Measurements from ENCODE around the gene LSM14A. TPM values are rescaled to one million over a fixed set of nuclear protein-coding genes. Genes with fewer than 3 reads are reported as not detected.
"Not testable (repeated sequence)": the region's sequence is repeated elsewhere in the genome, so short reads cannot be mapped to it uniquely, and the experiment has no call there.

LSM14A gene
- total RNA-seq, 3 donors from 2014 or later = 72.5 to 111 (median 85.6) TPM

GRCh38 chr19:34244611-34245299, 72.5 kb downstream of the LSM14A start:
- Histone ChIP-seq H3K4me1 (ENCODE audit: low read depth) (no peaks in the 10 kb centered on the region), H3K4me3 (no peak overlapping the region), H3K9me3 (no peaks in the 10 kb centered on the region), H3K36me3 (ENCODE audit: low read depth) (no peaks in the 10 kb centered on the region)
- TF ChIP-seq, protein P1, sequence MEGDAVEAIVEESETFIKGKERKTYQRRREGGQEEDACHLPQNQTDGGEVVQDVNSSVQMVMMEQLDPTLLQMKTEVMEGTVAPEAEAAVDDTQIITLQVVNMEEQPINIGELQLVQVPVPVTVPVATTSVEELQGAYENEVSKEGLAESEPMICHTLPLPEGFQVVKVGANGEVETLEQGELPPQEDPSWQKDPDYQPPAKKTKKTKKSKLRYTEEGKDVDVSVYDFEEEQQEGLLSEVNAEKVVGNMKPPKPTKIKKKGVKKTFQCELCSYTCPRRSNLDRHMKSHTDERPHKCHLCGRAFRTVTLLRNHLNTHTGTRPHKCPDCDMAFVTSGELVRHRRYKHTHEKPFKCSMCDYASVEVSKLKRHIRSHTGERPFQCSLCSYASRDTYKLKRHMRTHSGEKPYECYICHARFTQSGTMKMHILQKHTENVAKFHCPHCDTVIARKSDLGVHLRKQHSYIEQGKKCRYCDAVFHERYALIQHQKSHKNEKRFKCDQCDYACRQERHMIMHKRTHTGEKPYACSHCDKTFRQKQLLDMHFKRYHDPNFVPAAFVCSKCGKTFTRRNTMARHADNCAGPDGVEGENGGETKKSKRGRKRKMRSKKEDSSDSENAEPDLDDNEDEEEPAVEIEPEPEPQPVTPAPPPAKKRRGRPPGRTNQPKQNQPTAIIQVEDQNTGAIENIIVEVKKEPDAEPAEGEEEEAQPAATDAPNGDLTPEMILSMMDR (IDR thresholded peaks at IDR 0.05) = no peak
- intact Hi-C loops (cut with DNase I, micrococcal nuclease) = no loop called here
- DNase-seq (no peak), ATAC-seq (no peak)

DNA sequence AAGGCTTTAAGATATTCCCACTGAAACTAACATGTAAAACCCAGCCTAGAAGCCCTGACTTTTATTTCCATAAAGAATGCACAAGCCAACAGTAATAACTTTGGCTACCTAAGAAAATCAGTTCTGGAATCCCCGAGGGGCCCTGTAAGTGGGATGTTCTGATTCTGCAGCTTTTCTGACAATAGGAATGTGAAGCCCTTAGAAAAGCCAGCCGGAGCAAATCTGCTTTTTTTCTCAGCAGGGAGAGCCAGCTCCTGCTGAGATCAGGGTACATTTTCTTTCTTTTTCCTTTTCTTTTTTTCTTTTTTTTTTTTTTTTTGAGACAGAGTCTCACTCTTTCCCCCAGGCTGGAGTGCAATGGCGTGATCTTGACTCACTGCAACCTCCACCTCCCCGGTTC, 74.0 kb downstream of the LSM14A start:
- TF ChIP-seq, protein P1 (IDR thresholded peaks at IDR 0.05) = no peak
- no peak for ATAC-seq

GRCh38 chr19:34248941-34249340, 76.6 kb downstream of the LSM14A start:
- intact Hi-C loops (cut with DNase I, micrococcal nuclease) = no loop called here
- H3K4me3 ChIP-seq = no peak overlapping the region
- ATAC-seq (no peak), DNase-seq (no peak)
- H3K9me3 ChIP-seq = no peaks in the 10 kb centered on the region
- TF ChIP-seq, protein P1 (IDR thresholded peaks at IDR 0.05) = no peak
- peaks cover 3% of the 10 kb centered on the region for H3K4me1 ChIP-seq (ENCODE audit: low read depth)
- no peaks in the 10 kb centered on the region for H3K36me3 ChIP-seq (ENCODE audit: low read depth)

More for the DNA sequence above, 74.0 kb downstream of the LSM14A start:
- Histone ChIP-seq H3K36me3 (ENCODE audit: low read depth) (no peaks in the 10 kb centered on the region), H3K4me1 (ENCODE audit: low read depth) (no peaks in the 10 kb centered on the region), H3K9me3 (no peaks in the 10 kb centered on the region), H3K4me3 (no peak overlapping the region)
- intact Hi-C loops (cut with DNase I, micrococcal nuclease) = no loop called here
- no peak for DNase-seq

- H3K36me3 ChIP-seq (ENCODE audit: low read depth); DNase-seq; ATAC-seq; H3K4me3 ChIP-seq; intact Hi-C loops (cut with DNase I, micrococcal nuclease); H3K9me3 ChIP-seq: not testable (repeated sequence)
- H3K4me1 ChIP-seq (ENCODE audit: low read depth) = peaks cover 10% of the 10 kb centered on the region
Measured at GRCh38 chr19:34253167-34253566, 80.9 kb downstream of the LSM14A start.

DNA sequence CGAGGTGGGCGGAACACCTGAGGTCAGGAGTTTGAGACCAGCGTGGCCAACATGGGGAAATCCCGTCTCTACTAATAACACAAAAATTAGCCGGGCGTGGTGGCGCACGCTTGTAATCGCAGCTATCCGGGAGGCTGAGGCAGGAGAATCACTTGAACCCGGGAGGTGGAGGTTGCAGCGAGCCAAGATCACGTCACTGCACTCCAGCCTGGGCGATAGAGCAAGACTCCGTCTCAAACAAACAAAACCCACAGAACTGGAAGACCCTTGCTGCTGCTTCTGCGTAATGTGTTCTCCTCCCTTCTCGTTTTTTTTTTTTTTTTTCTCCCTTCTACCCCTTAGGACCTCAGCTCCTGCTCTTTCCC, 81.4 kb downstream of the LSM14A start:
- H3K4me1 ChIP-seq (ENCODE audit: low read depth) = peaks cover 10% of the 10 kb centered on the region
- intact Hi-C loops (cut with DNase I, micrococcal nuclease); H3K36me3 ChIP-seq (ENCODE audit: low read depth); H3K9me3 ChIP-seq; ATAC-seq; H3K4me3 ChIP-seq: not testable (repeated sequence)
- DNase-seq = peak in 1 of 3 donors; percentile 56

- Histone ChIP-seq H3K36me3 (ENCODE audit: low read depth) (no peaks in the 10 kb centered on the region), H3K4me1 (ENCODE audit: low read depth) (peaks cover 10% of the 10 kb centered on the region), H3K9me3 (no peaks in the 10 kb centered on the region), H3K4me3 (peak within 1 kb of the TSS; percentile 86)
- intact Hi-C loops (cut with DNase I, micrococcal nuclease) = no loop called here
- TF ChIP-seq, protein P1 (IDR thresholded peaks at IDR 0.05) = no peak
- DNase-seq (peak; percentile 94 to 95 (median 94)), ATAC-seq (peak; percentile 95)
Measured at GRCh38 chr19:34254046-34254697, 81.9 kb downstream of the LSM14A start, which contains the start of gene GARRE1. TSS of gene GARRE1 (plus strand) at chr19:34254554. CDS start at chr19:34300474, 45,920 bp downstream.
